SJSA1 (cell line): ENCODE results near the gene TPSD1. TPM values are rescaled to one million over a fixed set of nuclear protein-coding genes. Genes with fewer than 3 reads are reported as not detected.
"Not testable (repeated sequence)": the region's sequence is repeated elsewhere in the genome, so short reads cannot be mapped to it uniquely, and the experiment has no call there.

Source experiments
- DNase-seq, 2 experiments: peaks; one replicate each; pipeline ENCODE4 v3.0.0-alpha.2; 2015 to 2020; ENCODE audit warnings: low spot score in 2 of 2, low read depth in 1 of 2
- H3K27ac ChIP-seq: fragments of 250-450 bp; sonication (Bioruptor Pico); 2 replicates; pipeline ENCODE4 v1.5.1; 2020; ENCODE audit warnings: mild to moderate bottlenecking, moderate library complexity
- H3K27me3 ChIP-seq: fragments of 250-450 bp; sonication (Bioruptor Pico); replicated peaks from 2 replicates; pipeline ENCODE4 v1.5.1; 2020; ENCODE audit warnings: mild to moderate bottlenecking, moderate library complexity
- H3K36me3 ChIP-seq: fragments of 250-450 bp; sonication (Bioruptor Pico); 2 replicates; pipeline ENCODE4 v1.5.1; 2020; ENCODE audit warnings: mild to moderate bottlenecking
- H3K4me1 ChIP-seq: fragments of 250-450 bp; sonication (Bioruptor Pico); replicated peaks from 2 replicates; pipeline ENCODE4 v1.6.1; 2021; ENCODE audit warnings: mild to moderate bottlenecking
- H3K4me3 ChIP-seq: fragments of 250-450 bp; sonication (Bioruptor Pico); 2 replicates; pipeline ENCODE4 v1.5.1; 2020; ENCODE audit warnings: mild to moderate bottlenecking
- H3K9me3 ChIP-seq: fragments of 250-450 bp; sonication (Bioruptor Pico); replicated peaks from 2 replicates; pipeline ENCODE4 v1.5.1; 2020; ENCODE audit warnings: mild to moderate bottlenecking
- total RNA-seq: library from RNA; depleted of rRNA; stranded (reverse); fragments of >200 nt; shearing (Covaris generic); gene quantifications from 2 replicates; pipeline ENCODE4 v1.2.3, GENCODE V29; 2014

The TPSD1 gene
- total RNA-seq, 1 experiment from 2014 or later: not detected

- DNase-seq, H3K27ac ChIP-seq, H3K4me1 ChIP-seq, H3K36me3 ChIP-seq, H3K4me3 ChIP-seq, H3K9me3 ChIP-seq: not testable (repeated sequence)
- H3K27me3 ChIP-seq: peaks cover 57% of the 10 kb centered on the region
Observed at GRCh38 chr16:1292208-1292607, 36.3 kb downstream of the TPSD1 start.

GRCh38 chr16:1292808-1293207 lies 36.9 kb downstream of the TPSD1 start:
- not testable (repeated sequence) for H3K4me1 ChIP-seq, DNase-seq, H3K9me3 ChIP-seq, H3K27ac ChIP-seq, H3K4me3 ChIP-seq, H3K36me3 ChIP-seq
- peaks cover 51% of the 10 kb centered on the region for H3K27me3 ChIP-seq

- DNase-seq: no peak
- peaks cover 38% of the 10 kb centered on the region for H3K27me3 ChIP-seq
- no peaks in the 10 kb centered on the region for H3K36me3 ChIP-seq
- H3K9me3 ChIP-seq: no peaks in the 10 kb centered on the region
- no peaks in the 10 kb centered on the region; the same call in 1 of the 2 replicates for H3K4me1 ChIP-seq
- H3K27ac ChIP-seq: no peak overlapping the region
- no peak overlapping the region for H3K4me3 ChIP-seq
Observed at GRCh38 chr16:1293921-1294656, 38.2 kb downstream of the TPSD1 start.

GRCh38 chr16:1295465-1295864 lies 39.6 kb downstream of the TPSD1 start:
- Histone ChIP-seq H3K27ac (no peak overlapping the region), H3K4me1 (no peaks in the 10 kb centered on the region; the same call in 1 of the 2 replicates), H3K4me3 (no peak overlapping the region), H3K36me3 (no peaks in the 10 kb centered on the region), H3K9me3 (no peaks in the 10 kb centered on the region), H3K27me3 (peaks cover 38% of the 10 kb centered on the region)
- no peak for DNase-seq

GRCh38 chr16:1296688-1297017 lies 40.8 kb downstream of the TPSD1 start:
- not testable (repeated sequence) for H3K4me1 ChIP-seq, H3K27ac ChIP-seq, H3K9me3 ChIP-seq, DNase-seq, H3K36me3 ChIP-seq, H3K4me3 ChIP-seq
- peaks cover 36% of the 10 kb centered on the region for H3K27me3 ChIP-seq

GRCh38 chr16:1297018-1297696 lies 41.3 kb downstream of the TPSD1 start:
- no peak for DNase-seq

GRCh38 chr16:1298406-1298805 lies 42.5 kb downstream of the TPSD1 start:
- no peak overlapping the region for H3K27ac ChIP-seq
- H3K9me3 ChIP-seq: no peaks in the 10 kb centered on the region
- peaks cover 30% of the 10 kb centered on the region for H3K27me3 ChIP-seq
- H3K4me1 ChIP-seq: peaks cover 7% of the 10 kb centered on the region
- H3K36me3 ChIP-seq: no peaks in the 10 kb centered on the region
- DNase-seq: no peak
- no peak overlapping the region for H3K4me3 ChIP-seq

More at GRCh38 chr16:1297018-1297696, 41.3 kb downstream of the TPSD1 start:
- H3K27ac ChIP-seq: no peak overlapping the region
- H3K9me3 ChIP-seq: no peaks in the 10 kb centered on the region
- H3K27me3 ChIP-seq: peaks cover 34% of the 10 kb centered on the region
- H3K4me1 ChIP-seq: peaks cover 7% of the 10 kb centered on the region
- no peaks in the 10 kb centered on the region for H3K36me3 ChIP-seq
- no peak overlapping the region for H3K4me3 ChIP-seq

GRCh38 chr16:1299012-1299867 lies 43.4 kb downstream of the TPSD1 start:
- no peaks in the 10 kb centered on the region for H3K9me3 ChIP-seq
- H3K4me3 ChIP-seq: no peak overlapping the region
- no peaks in the 10 kb centered on the region for H3K36me3 ChIP-seq
- no peak overlapping the region for H3K27ac ChIP-seq
- H3K27me3 ChIP-seq: peaks cover 26% of the 10 kb centered on the region
- DNase-seq: no peak
- peaks cover 7% of the 10 kb centered on the region for H3K4me1 ChIP-seq

GRCh38 chr16:1299868-1300203 lies 44.0 kb downstream of the TPSD1 start:
- Histone ChIP-seq H3K27ac (no peak overlapping the region), H3K27me3 (peaks cover 26% of the 10 kb centered on the region), H3K4me1 (peaks cover 7% of the 10 kb centered on the region), H3K9me3 (no peaks in the 10 kb centered on the region), H3K36me3 (no peaks in the 10 kb centered on the region), H3K4me3 (no peak overlapping the region)
- no peak for DNase-seq

GRCh38 chr16:1300664-1301476 lies 45.0 kb downstream of the TPSD1 start:
- no peaks in the 10 kb centered on the region for H3K36me3 ChIP-seq
- no peak overlapping the region for H3K4me3 ChIP-seq
- no peaks in the 10 kb centered on the region for H3K9me3 ChIP-seq
- H3K27me3 ChIP-seq: peaks cover 25% of the 10 kb centered on the region
- no peak overlapping the region for H3K27ac ChIP-seq
- H3K4me1 ChIP-seq: peaks cover 7% of the 10 kb centered on the region
- DNase-seq: peak; percentile 45 to 74

- Histone ChIP-seq H3K27ac (no peak overlapping the region), H3K4me1 (peaks cover 7% of the 10 kb centered on the region), H3K9me3 (no peaks in the 10 kb centered on the region), H3K4me3 (no peak overlapping the region), H3K36me3 (no peaks in the 10 kb centered on the region), H3K27me3 (peaks cover 21% of the 10 kb centered on the region)
- DNase-seq: no peak
Observed at GRCh38 chr16:1301562-1301961, 45.7 kb downstream of the TPSD1 start.

GRCh38 chr16:1305823-1306222 lies 50.0 kb downstream of the TPSD1 start:
- peaks cover 12% of the 10 kb centered on the region for H3K4me1 ChIP-seq
- no peak for DNase-seq
- peaks cover 10% of the 10 kb centered on the region for H3K36me3 ChIP-seq
- H3K4me3 ChIP-seq: no peak overlapping the region
- peaks cover 6% of the 10 kb centered on the region for H3K27me3 ChIP-seq
- no peak overlapping the region for H3K27ac ChIP-seq
- H3K9me3 ChIP-seq: no peaks in the 10 kb centered on the region

GRCh38 chr16:1306334-1306733 lies 50.5 kb downstream of the TPSD1 start:
- Histone ChIP-seq H3K4me3 (no peak overlapping the region), H3K36me3 (peaks cover 15% of the 10 kb centered on the region), H3K27me3 (peaks cover under 1% of the 10 kb centered on the region), H3K4me1 (peaks cover 12% of the 10 kb centered on the region), H3K27ac (no peak overlapping the region), H3K9me3 (no peaks in the 10 kb centered on the region)
- no peak for DNase-seq
